GM13977 (cell line): ENCODE results near the gene TPM3.
"Not testable (repeated sequence)": the region's sequence is repeated elsewhere in the genome, so short reads cannot be mapped to it uniquely, and the experiment has no call there.

Experiments
- DNase-seq: peaks from one replicate; pipeline ENCODE4 v3.0.0; 2012; ENCODE audit warnings: low spot score
- in situ Hi-C: fragments of 300-500 bp; cut with MboI; formaldehyde crosslinking; loops from one replicate; pipeline ENCODE4 v1.12.0; 2022; ENCODE audit warnings: low sequenced_read_pairs, low pct_unique_long_range_greater_than_20kb, mixed read lengths, inconsistent platforms; ENCODE audit not compliant: unreplicated experiment
- TF ChIP-seq, protein P1 (sequence below): IDR thresholded peaks from 2 replicates; pipeline ENCODE4 v1.5.1; 2012; ENCODE audit warnings: mild to moderate bottlenecking, control low read depth; ENCODE audit not compliant: insufficient read depth; ENCODE audit errors: extremely low read depth, missing control alignments

Gene TPM3

DNA sequence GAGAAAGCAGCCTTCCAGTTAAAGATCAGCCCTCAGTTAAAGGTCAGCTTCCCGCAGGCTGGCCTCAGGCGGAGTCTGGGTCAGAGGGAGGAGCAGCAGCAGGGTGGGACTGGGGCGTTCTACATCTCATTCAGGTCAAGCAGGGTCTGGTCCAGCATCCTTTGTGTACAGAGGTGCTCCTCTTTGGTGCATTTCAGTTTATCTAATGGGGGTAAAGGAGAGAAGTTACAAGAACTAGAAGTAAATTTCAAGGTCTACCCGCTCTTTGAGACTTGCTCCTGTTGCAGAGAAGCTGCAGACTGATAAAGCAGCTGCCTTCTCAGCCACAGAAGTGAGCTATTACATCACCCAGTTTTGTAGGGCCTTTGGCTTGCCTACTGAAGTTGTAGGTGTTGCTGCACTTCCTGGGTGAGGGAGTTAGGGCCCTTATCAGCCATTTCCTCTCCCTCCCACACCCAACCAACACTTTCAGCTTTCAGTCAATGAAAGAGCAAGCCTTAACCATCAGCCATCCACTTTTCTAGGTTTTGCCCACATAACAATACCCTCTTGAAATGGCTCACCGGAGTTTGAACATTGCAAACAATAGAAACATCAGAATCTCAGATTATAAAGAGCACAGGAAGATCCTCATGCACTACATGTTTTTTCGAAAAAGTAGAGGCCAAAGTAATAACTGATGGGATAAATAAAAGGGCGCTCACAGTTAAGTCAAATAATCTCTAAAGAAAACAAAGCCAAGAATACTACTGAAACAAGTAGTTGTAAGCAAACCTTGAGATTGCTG lies 34.2 kb downstream of the TPM3 start:
- DNase-seq: peak; percentile 81
- in situ Hi-C loops: no loop called here

DNA sequence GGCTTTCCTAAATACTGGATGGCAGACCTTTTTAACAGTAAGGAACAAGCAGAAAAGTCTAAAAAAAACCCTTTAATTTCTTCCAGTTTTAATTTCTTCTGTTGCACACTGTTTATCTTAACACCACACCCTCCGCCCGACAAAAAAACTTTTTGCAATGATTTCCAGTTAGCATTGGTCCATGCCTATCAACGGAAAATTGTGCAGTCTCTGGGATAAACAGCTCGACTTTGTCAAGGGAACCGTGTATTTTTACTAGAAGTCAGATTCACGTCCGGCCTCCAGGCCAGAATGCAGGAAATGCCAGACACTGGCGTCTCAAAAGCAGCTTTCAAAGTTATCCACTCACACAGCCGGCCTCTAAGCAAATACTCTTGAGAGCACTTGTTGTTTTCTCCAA lies 36.6 kb downstream of the TPM3 start:
- TF ChIP-seq, protein P1, sequence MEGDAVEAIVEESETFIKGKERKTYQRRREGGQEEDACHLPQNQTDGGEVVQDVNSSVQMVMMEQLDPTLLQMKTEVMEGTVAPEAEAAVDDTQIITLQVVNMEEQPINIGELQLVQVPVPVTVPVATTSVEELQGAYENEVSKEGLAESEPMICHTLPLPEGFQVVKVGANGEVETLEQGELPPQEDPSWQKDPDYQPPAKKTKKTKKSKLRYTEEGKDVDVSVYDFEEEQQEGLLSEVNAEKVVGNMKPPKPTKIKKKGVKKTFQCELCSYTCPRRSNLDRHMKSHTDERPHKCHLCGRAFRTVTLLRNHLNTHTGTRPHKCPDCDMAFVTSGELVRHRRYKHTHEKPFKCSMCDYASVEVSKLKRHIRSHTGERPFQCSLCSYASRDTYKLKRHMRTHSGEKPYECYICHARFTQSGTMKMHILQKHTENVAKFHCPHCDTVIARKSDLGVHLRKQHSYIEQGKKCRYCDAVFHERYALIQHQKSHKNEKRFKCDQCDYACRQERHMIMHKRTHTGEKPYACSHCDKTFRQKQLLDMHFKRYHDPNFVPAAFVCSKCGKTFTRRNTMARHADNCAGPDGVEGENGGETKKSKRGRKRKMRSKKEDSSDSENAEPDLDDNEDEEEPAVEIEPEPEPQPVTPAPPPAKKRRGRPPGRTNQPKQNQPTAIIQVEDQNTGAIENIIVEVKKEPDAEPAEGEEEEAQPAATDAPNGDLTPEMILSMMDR: no peak
- in situ Hi-C loops: no loop called here
- no peak for DNase-seq

More for the DNA sequence above, 34.2 kb downstream of the TPM3 start:
- TF ChIP-seq, protein P1: no peak

DNA sequence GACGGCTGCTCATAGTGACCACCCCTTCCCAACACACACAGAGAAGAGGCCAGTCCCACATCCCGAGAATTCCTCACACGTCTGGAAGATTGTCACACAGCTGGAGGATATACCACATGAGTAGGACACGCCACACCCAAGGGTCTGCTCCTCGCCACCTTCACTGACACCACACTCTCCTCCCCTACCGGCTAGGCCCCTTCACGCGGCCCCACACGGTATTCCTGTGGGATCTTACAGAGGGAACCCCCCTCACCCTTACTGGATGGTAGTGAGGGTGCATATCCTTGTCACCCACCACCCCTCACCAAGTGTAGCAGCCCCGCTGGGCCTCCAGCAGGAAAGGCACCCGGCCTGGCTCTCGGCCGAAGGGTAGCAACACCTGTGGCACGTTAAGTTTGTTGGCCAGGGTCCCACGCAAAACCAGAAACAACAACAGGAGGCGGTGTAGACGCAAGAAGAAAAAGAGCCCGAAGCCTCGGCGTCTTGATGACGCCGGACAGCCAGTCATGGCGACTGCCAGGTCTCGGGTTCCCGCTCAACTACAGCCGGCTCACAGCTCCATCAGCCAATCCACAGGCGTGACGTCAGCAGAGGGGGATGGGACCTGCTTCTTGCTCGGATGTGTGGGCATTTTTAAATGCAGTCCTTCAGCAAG lies 37.2 kb downstream of the TPM3 start, which contains the start of gene NUP210L:
TSS of gene NUP210L (minus strand) at position 540 of the 658 bp plus-strand sequence.
- in situ Hi-C loops: no loop called here
- no peak for DNase-seq
- TF ChIP-seq, protein P1: no peak

DNA sequence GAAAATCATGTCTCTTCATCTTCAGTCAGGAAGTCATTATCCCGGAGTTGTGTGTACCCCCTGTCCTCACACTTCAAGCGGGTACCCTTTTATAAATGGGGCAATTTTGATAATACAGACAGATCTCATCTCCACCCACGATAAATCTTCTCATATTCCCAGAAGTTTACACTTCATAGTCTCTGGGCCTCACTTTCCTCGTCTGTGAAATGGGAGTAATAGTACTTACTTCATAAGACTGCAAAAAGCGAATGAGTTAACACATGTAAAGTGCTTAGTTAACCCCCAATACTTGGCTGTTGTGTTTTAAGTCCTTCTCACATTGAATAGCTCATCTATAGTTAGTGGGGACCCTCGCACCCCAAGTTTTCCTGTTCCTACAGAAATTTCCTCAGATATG lies 37.8 kb downstream of the TPM3 start:
- DNase-seq: no peak
- TF ChIP-seq, protein P1: no peak
- in situ Hi-C loops: no loop called here

DNA sequence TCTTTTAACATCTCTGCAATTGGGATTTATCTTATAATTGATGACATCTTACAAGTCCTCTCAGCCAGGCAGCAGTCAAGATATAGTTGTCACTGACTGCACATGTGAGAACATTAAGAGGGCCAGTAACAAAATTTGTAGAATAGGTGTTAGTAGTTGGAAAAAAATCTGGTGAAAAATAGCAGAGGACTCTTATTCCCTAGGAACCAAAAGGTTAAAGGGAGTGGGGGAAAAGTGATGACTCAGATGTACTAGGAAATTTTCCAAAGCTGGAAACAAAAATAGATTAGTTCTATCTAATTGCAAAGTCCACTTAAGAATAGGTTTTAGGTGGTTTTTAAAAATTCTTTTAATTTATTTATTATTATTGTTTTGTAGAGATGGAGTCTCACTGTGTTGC lies 40.6 kb downstream of the TPM3 start:
- in situ Hi-C loops: no loop called here
- TF ChIP-seq, protein P1: no peak
- DNase-seq: no peak

DNA sequence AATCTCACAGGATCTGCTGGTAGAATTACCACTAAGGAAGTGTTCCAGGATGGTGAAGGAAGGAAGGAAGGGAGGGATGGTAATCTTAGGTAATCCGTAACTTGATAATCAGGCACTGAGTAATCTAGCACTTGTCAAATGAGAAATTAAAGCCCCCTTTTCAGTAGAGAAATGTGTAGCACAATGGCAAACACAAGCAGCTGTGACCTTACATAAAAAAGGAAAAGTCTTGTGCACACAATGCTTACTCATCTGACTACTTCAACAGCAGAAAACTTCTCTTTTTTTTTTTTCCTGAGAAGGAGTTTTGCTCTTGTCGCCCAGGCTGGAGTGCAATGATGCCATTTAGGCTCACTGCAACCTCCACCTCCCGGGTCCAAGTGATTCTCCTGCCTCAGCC lies 43.1 kb downstream of the TPM3 start:
- peak; percentile 52 for DNase-seq
- in situ Hi-C loops: no loop called here
- TF ChIP-seq, protein P1: no peak

DNA sequence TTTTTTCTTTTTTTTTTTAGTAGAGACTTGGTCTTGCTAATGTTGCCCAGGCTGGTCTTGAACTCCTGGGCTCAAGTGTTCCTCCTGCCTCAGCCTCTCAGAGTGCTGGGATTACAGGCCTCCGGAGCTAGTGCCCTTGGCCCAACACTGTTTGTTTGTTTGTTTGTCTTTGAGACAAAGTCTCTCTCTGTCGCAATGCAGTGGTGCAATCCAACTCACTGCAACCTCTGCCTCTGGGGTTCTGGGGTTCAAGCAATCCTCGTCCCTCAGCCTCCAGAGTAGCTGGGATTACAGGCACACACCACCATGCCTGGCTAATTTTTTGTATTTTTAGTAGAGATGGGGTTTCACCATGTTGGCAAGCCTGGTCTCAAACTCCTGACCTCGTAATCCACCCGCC lies 44.4 kb downstream of the TPM3 start:
- in situ Hi-C loops, DNase-seq: not testable (repeated sequence)
